Ascending aorta (tissue), 2 donors: Measurements from ENCODE around the gene PLCB1. TPM values are rescaled to one million over a fixed set of nuclear protein-coding genes. Genes with fewer than 3 reads are reported as not detected.

Experiments used
- DNase-seq, 2 donors: peaks; one replicate each; pipeline ENCODE4 v3.0.0-alpha.2; 2019; ENCODE audit warnings: low spot score in 2 of 2
- H3K27ac ChIP-seq, 2 donors: fragments of 200-600 bp; sonication (generic); one replicate each; pipeline ENCODE4 v1.5.1; 2016 to 2017; ENCODE audit warnings: mild to moderate bottlenecking in 1 of 2
- H3K27me3 ChIP-seq: fragments of 200-600 bp; sonication (generic); one replicate; pipeline ENCODE4 v1.5.1; 2017
- H3K36me3 ChIP-seq, 2 donors: fragments of 200-600 bp; sonication (generic); one replicate each; pipeline ENCODE4 v1.5.1; 2016
- H3K4me1 ChIP-seq, 2 donors: fragments of 200-600 bp; sonication (generic); one replicate each; pipeline ENCODE4 v1.5.1; 2016 to 2017; ENCODE audit warnings: mild to moderate bottlenecking in 1 of 2
- H3K4me3 ChIP-seq, 2 donors: fragments of 200-600 bp; sonication (generic); one replicate each; pipeline ENCODE4 v1.5.1; 2016 to 2017; ENCODE audit warnings: mild to moderate bottlenecking in 1 of 2
- H3K9me3 ChIP-seq, 2 donors: fragments of 200-600 bp; sonication (generic); one replicate each; pipeline ENCODE4 v1.5.1; 2016
- intact Hi-C: fragments of 100-400 bp; cut with DNase I; formaldehyde crosslinking; loops from one replicate; pipeline ENCODE4 v1.15.1; 2023
- total RNA-seq: library from RNA; depleted of rRNA; stranded (reverse); fragments of >200 nt; gene quantifications from one replicate; pipeline ENCODE4 v1.1.0, GENCODE V29; 2016
- TF ChIP-seq, protein P1 (sequence below), 3 experiments: fragments of 200-600 bp in 2 of 3; fragments of 450-650 bp in 1 of 3; sonication (generic) in 2 of 3; IDR thresholded peaks; one replicate each; pipeline ENCODE4 v1.5.1; 2016 to 2019; ENCODE audit warnings: antibody characterized with exemption in 3 of 3, mild to moderate bottlenecking in 1 of 3, moderate library complexity in 1 of 3

The PLCB1 gene
- total RNA-seq, 1 donor from 2014 or later: 22.9 TPM

- DNase-seq: no peak
- Histone ChIP-seq H3K27me3 (no peaks in the 10 kb centered on the region), H3K27ac (no peak overlapping the region), H3K36me3 (no peaks in the 10 kb centered on the region), H3K4me1 (no peaks in the 10 kb centered on the region), H3K9me3 (no peaks in the 10 kb centered on the region), H3K4me3 (no peak overlapping the region)
- intact Hi-C loops: no loop called here
- TF ChIP-seq, protein P1, sequence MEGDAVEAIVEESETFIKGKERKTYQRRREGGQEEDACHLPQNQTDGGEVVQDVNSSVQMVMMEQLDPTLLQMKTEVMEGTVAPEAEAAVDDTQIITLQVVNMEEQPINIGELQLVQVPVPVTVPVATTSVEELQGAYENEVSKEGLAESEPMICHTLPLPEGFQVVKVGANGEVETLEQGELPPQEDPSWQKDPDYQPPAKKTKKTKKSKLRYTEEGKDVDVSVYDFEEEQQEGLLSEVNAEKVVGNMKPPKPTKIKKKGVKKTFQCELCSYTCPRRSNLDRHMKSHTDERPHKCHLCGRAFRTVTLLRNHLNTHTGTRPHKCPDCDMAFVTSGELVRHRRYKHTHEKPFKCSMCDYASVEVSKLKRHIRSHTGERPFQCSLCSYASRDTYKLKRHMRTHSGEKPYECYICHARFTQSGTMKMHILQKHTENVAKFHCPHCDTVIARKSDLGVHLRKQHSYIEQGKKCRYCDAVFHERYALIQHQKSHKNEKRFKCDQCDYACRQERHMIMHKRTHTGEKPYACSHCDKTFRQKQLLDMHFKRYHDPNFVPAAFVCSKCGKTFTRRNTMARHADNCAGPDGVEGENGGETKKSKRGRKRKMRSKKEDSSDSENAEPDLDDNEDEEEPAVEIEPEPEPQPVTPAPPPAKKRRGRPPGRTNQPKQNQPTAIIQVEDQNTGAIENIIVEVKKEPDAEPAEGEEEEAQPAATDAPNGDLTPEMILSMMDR (IDR thresholded peaks at IDR 0.05): no peak
These were observed 84.5 kb downstream of the PLCB1 start for GRCh38 chr20:8216375-8217200.

DNA sequence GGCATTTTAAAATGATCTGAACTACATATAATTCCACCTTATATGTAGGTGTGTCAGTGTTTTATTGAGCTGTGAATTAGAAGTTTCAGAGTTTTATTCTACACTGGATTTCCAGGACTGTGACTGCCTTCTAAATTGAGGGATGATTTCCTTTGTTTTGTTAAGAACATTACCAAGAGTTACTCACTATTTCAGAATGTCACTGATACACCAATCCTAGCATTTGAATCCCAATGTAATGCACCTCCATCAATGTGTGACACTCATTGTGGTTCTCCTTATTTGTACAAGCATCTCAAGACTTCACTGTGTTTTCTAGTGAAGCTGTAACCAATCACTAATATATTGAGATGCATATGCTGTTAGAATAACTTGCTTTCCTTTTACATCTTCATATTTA is 86.8 kb downstream of the PLCB1 start:
- DNase-seq: no peak
- TF ChIP-seq, protein P1 (IDR thresholded peaks at IDR 0.05): no peak
- Histone ChIP-seq H3K36me3 (no peaks in the 10 kb centered on the region), H3K9me3 (no peaks in the 10 kb centered on the region), H3K4me1 (no peaks in the 10 kb centered on the region), H3K27ac (no peak overlapping the region), H3K27me3 (no peaks in the 10 kb centered on the region), H3K4me3 (no peak overlapping the region)
- intact Hi-C loops: no loop called here

DNA sequence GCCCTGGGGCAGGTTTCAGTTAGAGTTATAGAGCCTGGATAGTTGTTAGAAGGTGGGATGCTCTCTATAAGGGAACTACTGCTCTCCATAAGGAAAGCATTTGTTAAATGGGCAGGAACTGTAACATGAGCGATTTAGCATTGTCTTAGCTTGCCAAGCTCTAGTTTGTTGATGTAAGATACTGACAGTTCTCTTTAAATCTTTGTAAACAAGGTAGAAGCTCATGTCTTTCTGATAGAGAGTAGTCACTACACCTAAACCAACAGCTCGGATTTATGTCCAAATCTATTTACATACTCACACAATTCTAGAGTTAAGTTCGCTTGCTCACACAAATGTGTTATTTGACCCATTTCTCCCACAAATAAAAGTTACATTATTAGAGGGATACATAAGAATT is 87.3 kb downstream of the PLCB1 start:
- TF ChIP-seq, protein P1 (IDR thresholded peaks at IDR 0.05): no peak

DNA sequence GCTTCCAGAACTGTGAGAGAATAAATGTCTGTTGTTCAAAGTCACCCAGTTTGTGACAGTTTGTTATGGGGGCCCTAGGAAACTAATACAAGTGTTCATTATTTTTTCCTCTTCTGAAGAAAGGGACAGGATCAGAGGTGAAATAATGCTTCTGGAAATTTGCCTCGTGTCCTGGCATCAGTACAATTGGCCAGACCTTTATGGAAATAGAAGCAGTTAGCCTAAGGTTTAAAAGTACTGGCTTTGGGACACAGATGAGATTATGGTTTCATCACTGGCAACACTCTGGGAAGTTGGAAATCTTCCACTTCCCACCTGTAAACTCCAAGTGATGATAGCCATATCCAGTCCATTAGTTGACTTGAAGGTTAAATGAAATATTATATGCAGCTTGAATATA is 88.7 kb downstream of the PLCB1 start:
- H3K4me3 ChIP-seq: no peak overlapping the region
- H3K36me3 ChIP-seq: no peaks in the 10 kb centered on the region
- no peaks in the 10 kb centered on the region for H3K27me3 ChIP-seq
- H3K9me3 ChIP-seq: no peaks in the 10 kb centered on the region
- H3K4me1 ChIP-seq: no peaks in the 10 kb centered on the region
- intact Hi-C loops: no loop called here
- no peak for DNase-seq
- no peak overlapping the region for H3K27ac ChIP-seq
- TF ChIP-seq, protein P1 (IDR thresholded peaks at IDR 0.05): no peak

More for the DNA sequence above, 87.3 kb downstream of the PLCB1 start:
- no peaks in the 10 kb centered on the region for H3K27me3 ChIP-seq
- H3K4me1 ChIP-seq: no peaks in the 10 kb centered on the region
- no peak overlapping the region for H3K4me3 ChIP-seq
- no peak overlapping the region for H3K27ac ChIP-seq
- intact Hi-C loops: no loop called here
- no peaks in the 10 kb centered on the region for H3K9me3 ChIP-seq
- no peaks in the 10 kb centered on the region for H3K36me3 ChIP-seq
- no peak for DNase-seq

DNA sequence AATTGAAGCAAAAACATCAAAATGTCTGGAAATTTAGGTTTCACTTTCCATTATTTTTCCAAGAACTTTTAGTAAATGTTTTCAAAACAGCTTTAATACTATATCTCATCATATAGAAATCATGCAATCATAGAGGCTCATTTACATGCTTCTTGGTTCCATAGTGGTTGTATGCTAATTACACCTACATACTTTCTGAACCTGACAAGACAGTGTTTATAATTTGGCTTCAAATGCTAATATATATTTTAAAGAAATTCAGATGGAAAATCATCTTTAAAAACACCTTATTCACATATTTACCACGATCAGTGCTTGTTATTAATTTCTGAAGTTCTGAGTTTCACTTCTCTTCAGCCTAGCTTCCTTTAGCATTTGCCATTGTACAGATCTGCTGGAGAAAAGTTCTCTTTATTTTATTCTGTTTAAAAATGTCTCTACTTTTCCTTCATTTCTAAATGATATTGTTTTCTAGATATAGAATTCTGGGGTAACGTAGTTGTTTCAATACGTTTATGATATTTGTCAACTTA is 89.9 kb downstream of the PLCB1 start:
- intact Hi-C loops: no loop called here
- Histone ChIP-seq H3K9me3 (no peaks in the 10 kb centered on the region), H3K27ac (no peak overlapping the region)

More for the DNA sequence above, 89.9 kb downstream of the PLCB1 start:
- no peaks in the 10 kb centered on the region for H3K27me3 ChIP-seq
- TF ChIP-seq, protein P1 (IDR thresholded peaks at IDR 0.05): no peak
- H3K4me3 ChIP-seq: no peak overlapping the region
- H3K36me3 ChIP-seq: no peaks in the 10 kb centered on the region
- DNase-seq: no peak
- no peaks in the 10 kb centered on the region for H3K4me1 ChIP-seq
